Endothelial cell of umbilical vein (primary cell): ENCODE results near the gene ARID3B. TPM values are rescaled to one million over a fixed set of nuclear protein-coding genes. Genes with fewer than 3 reads are reported as not detected.
A peak's percentile ranks its signal among the peaks of the same experiment; 100 is the strongest.

Source experiments
- BruUV-seq: library from RNA; stranded (reverse); fragments of 400-500 nt; replicated peaks from 2 replicates; lab custom pipeline; 2021; lab: Mats Ljungman, UMichigan
- CTCF ChIA-PET: fragments of 300-600, 350-600 bp; sonication (Branson Sonifier 250); formaldehyde crosslinking; loops from one replicate; lab custom pipeline; 2021; ENCODE audit warnings: antibody characterized with exemption, inconsistent platforms; lab: Charles Lee
- POLR2A ChIA-PET: fragments of 300-600, 350-600 bp; sonication (Branson Sonifier 250); formaldehyde crosslinking; loops from one replicate; lab custom pipeline; 2021; ENCODE audit warnings: antibody characterized with exemption, inconsistent platforms; lab: Charles Lee
- DNase-seq: peaks from one replicate; pipeline ENCODE4 v3.0.0-alpha.2; 2011; ENCODE audit warnings: low read depth, low spot score
- FAIRE-seq: peaks from 2 replicates; lab custom pipeline; 2011; peaks lifted over from hg19 to GRCh38; lab: Jason Lieb, UNC
- H2AFZ ChIP-seq: 2 replicates; pipeline ENCODE4 v1.6.0; 2012; ENCODE audit warnings: low read depth, low read length, control low read depth, inconsistent platforms
- H3K27ac ChIP-seq: 2 replicates; pipeline ENCODE4 v1.5.1; 2011; ENCODE audit warnings: low read depth, mild to moderate bottlenecking, control low read depth, low read length, moderate library complexity; ENCODE audit not compliant: insufficient read depth
- H3K27me3 ChIP-seq, 2 experiments: 2 replicates each; pipeline versions ENCODE4 v1.6.0 to v1.6.1; 2011; ENCODE audit warnings: low read length in 2 of 2, mixed read lengths in 1 of 2; ENCODE audit not compliant: control insufficient read depth in 2 of 2, insufficient read depth in 2 of 2
- H3K36me3 ChIP-seq, 2 experiments: 2 replicates in 1 of 2; 3 replicates in 1 of 2; pipeline ENCODE4 v1.5.1; 2011; ENCODE audit warnings: low read length in 2 of 2, mild to moderate bottlenecking in 1 of 2, moderate library complexity in 1 of 2; ENCODE audit not compliant: control insufficient read depth in 2 of 2, insufficient read depth in 2 of 2; ENCODE audit errors: extremely low read depth in 1 of 2
- H3K4me1 ChIP-seq: 3 replicates; pipeline ENCODE4 v1.5.1; 2011; ENCODE audit warnings: mild to moderate bottlenecking, low read length; ENCODE audit not compliant: control insufficient read depth, insufficient read depth; ENCODE audit errors: extremely low read depth
- H3K4me2 ChIP-seq: 2 replicates; pipeline ENCODE4 v1.6.1; 2011; ENCODE audit warnings: low read length, control low read depth, mixed read lengths; ENCODE audit not compliant: insufficient read depth
- H3K4me3 ChIP-seq, 3 experiments: fragments of 200-600 bp in 1 of 3; sonication (generic), shearing (Covaris generic) in 1 of 3; replicated peaks in 1 of 3; 2 replicates each; pipeline ENCODE4 v1.5.1; 2011 to 2016; ENCODE audit warnings: control low read depth in 3 of 3, low read length in 3 of 3, mild to moderate bottlenecking in 2 of 3, inconsistent platforms in 1 of 3, low read depth in 1 of 3, moderate library complexity in 1 of 3; ENCODE audit not compliant: insufficient read depth in 1 of 3
- H3K79me2 ChIP-seq: 2 replicates; pipeline ENCODE4 v1.6.0; 2012; ENCODE audit warnings: low read length, inconsistent platforms; ENCODE audit not compliant: control insufficient read depth, insufficient read depth
- H3K9ac ChIP-seq: replicated peaks from 2 replicates; pipeline ENCODE3; 2011; ENCODE audit warnings: low read length, control low read depth; ENCODE audit not compliant: insufficient read depth; ENCODE audit errors: extremely low read depth
- H3K9me1 ChIP-seq: replicated peaks from 3 replicates; pipeline ENCODE4 v1.6.0; 2011; ENCODE audit warnings: mild to moderate bottlenecking, low read length; ENCODE audit not compliant: control insufficient read depth, insufficient read depth; ENCODE audit errors: extremely low read depth
- H3K9me3 ChIP-seq: replicated peaks from 2 replicates; pipeline ENCODE4 v1.5.1; 2012; ENCODE audit warnings: low read length, inconsistent platforms; ENCODE audit not compliant: control insufficient read depth, insufficient read depth
- H4K20me1 ChIP-seq: replicated peaks from 2 replicates; pipeline ENCODE3; 2011; ENCODE audit warnings: mild to moderate bottlenecking, low read length; ENCODE audit not compliant: control insufficient read depth, insufficient read depth; ENCODE audit errors: extremely low read depth
- CTCF ChIP-seq, 2 donors: IDR thresholded peaks; 1 replicate in 1 of 2; 2 replicates in 1 of 2; pipeline ENCODE4 v1.5.1; 2011; ENCODE audit warnings: low read length in 2 of 2, mild to moderate bottlenecking in 2 of 2, moderate library complexity in 2 of 2, control low read depth in 1 of 2, inconsistent platforms in 1 of 2, low read depth in 1 of 2; ENCODE audit not compliant: insufficient read depth in 1 of 2; ENCODE audit errors: extremely low read depth in 1 of 2
- EZH2 ChIP-seq: IDR thresholded peaks from 2 replicates; pipeline ENCODE4 v1.6.1; 2012; ENCODE audit warnings: borderline replicate concordance, low read depth, mild to moderate bottlenecking, moderate library complexity, low read length, inconsistent platforms; ENCODE audit not compliant: severe bottlenecking
- FOS ChIP-seq: IDR thresholded peaks from 2 replicates; pipeline ENCODE4 v1.6.1; 2011; ENCODE audit warnings: mild to moderate bottlenecking, low read length, moderate library complexity, borderline replicate concordance; ENCODE audit not compliant: insufficient read depth
- GATA2 ChIP-seq: IDR thresholded peaks from 2 replicates; pipeline ENCODE4 v1.7.0; 2011; ENCODE audit warnings: low read depth, mild to moderate bottlenecking, moderate library complexity, mixed read lengths, low read length; ENCODE audit not compliant: insufficient read length, insufficient read depth
- JUN ChIP-seq: IDR thresholded peaks from 2 replicates; pipeline ENCODE4 v1.6.1; 2011; ENCODE audit warnings: borderline replicate concordance, low read depth; ENCODE audit not compliant: insufficient read length, insufficient read depth
- MYC ChIP-seq: IDR thresholded peaks from one replicate; pipeline ENCODE4 v1.6.1; 2011; ENCODE audit warnings: mild to moderate bottlenecking, low read depth, low read length
- POLR2A ChIP-seq: IDR thresholded peaks from 2 replicates; pipeline ENCODE4 v1.6.1; 2012; ENCODE audit warnings: low read depth, mild to moderate bottlenecking, control low read depth, low read length
- POLR2AphosphoS5 ChIP-seq: IDR thresholded peaks from 2 replicates; pipeline ENCODE4 v1.6.1; 2012; ENCODE audit warnings: low read depth, mild to moderate bottlenecking, control low read depth, low read length, moderate library complexity; ENCODE audit not compliant: insufficient read depth
- dilution Hi-C: fragments of 300-500 bp; cut with MboI; formaldehyde crosslinking; loops from one replicate; pipeline ENCODE4 v1.15.0; 2019; ENCODE audit warnings: low sequenced_read_pairs; ENCODE audit not compliant: extremely low pct_ligation_motif_present
- intact Hi-C: fragments of 100-400 bp; cut with micrococcal nuclease; formaldehyde crosslinking; loops from one replicate; pipeline ENCODE4 v1.10.0; 2022
- polyA plus RNA-seq, 4 experiments: library from polyadenylated mRNA; depleted of rRNA in 3 of 4; stranded (reverse) in 3 of 4; unstranded in 1 of 4; fragments of >200 nt; gene quantifications; 2 replicates each; pipeline versions ENCODE4 v1.2.1 to v1.2.3, GENCODE V29; 2011 to 2012; ENCODE audit warnings: missing spikeins in 1 of 4
- total RNA-seq: library from RNA; stranded (reverse); gene quantifications from 2 replicates; pipeline ENCODE4 v1.2.3, GENCODE V29; 2021
- TF ChIP-seq, protein P1 (sequence below): IDR thresholded peaks from 2 replicates; pipeline ENCODE4 v1.6.1; 2011; ENCODE audit not compliant: insufficient read depth, insufficient read length

ARID3B gene
- total and polyA plus RNA-seq, 2 donors (not counting 3 experiments of a cell fraction or from before 2014, with no cell fraction given): 6.2 to 10.0 TPM

DNA sequence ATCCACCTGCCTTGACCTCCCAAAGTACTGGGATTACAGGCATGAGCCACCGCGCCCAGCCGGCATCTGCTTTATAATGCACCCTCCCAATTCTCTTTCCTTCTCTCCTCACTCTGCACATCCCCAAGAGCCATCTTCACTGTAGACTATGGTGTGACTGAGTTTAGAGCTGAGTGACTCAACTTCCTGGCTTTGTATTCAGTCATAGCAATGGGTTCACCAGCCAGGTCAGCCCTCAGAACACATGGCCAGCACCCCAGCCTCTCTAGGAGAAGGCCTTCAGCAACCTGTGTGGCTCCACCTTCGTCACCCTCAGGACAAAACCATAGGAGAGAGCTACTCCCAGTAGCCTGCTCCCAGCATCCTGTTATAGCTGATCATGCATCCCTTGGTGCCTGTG, 33.0 kb downstream of the ARID3B start:
- no peak overlapping the region for H3K4me3 ChIP-seq
- DNase-seq: peak; percentile 72
- H3K9ac ChIP-seq: no peak overlapping the region
- H3K4me1 ChIP-seq: peaks cover 21% of the 10 kb centered on the region
- no TSS peak for BruUV-seq
- H3K36me3 ChIP-seq: peaks cover 0 to 8% of the 10 kb centered on the region in 2 experiments
- no peaks in the 10 kb centered on the region for H3K27me3 ChIP-seq
- peak; percentile 98 for FAIRE-seq
- CTCF ChIA-PET: interaction anchor here (0.8 to 2.7 kb wide), 4 partner anchors 15 to 135 kb away, joined by 3 to 10 read pairs (median 4); no protein-coding TSS in a partner anchor
- dilution Hi-C loops: no loop called here
- intact Hi-C loops: loop anchor here (1.0 to 2.0 kb wide), 3 partner anchors 15 to 40 kb away; no protein-coding TSS in a partner anchor
- no peaks in the 10 kb centered on the region for H3K9me3 ChIP-seq
- peak overlapping the region; percentile 86 for H3K27ac ChIP-seq
- no peaks in the 10 kb centered on the region for H3K9me1 ChIP-seq
- no peak overlapping the region for H2AFZ ChIP-seq
- H3K4me2 ChIP-seq: peak overlapping the region; percentile 40
- no peaks in the 10 kb centered on the region for H3K79me2 ChIP-seq
- POLR2A ChIA-PET: no interaction called here
- TF ChIP-seq EZH2 (no peak), POLR2AphosphoS5 (peak; percentile 35), FOS (peak; percentile 82), GATA2 (no peak), POLR2A (no peak), CTCF (IDR thresholded peaks at IDR 0.05; ENCODE audit: extremely low read depth in 1 of 2, insufficient read depth in 1 of 2, low read depth in 1 of 2, low read length in 2 of 2) (no peak), JUN (peak; percentile 78), MYC (peak; percentile 75)
- TF ChIP-seq, protein P1, sequence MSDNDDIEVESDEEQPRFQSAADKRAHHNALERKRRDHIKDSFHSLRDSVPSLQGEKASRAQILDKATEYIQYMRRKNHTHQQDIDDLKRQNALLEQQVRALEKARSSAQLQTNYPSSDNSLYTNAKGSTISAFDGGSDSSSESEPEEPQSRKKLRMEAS: no peak
- no peaks in the 10 kb centered on the region for H4K20me1 ChIP-seq
